COLO668 (cell line): ENCODE results near the gene DOCK8.
"Not testable (repeated sequence)": the region's sequence is repeated elsewhere in the genome, so short reads cannot be mapped to it uniquely, and the experiment has no call there.

Experiments used
- DNase-seq: peaks from one replicate; lab custom pipeline; 2025; ENCODE audit not compliant: unreplicated experiment; lab: John Stamatoyannopoulos, UW

Gene DOCK8

GRCh38 chr9:224582-225520 is 10.2 kb downstream of the DOCK8 start:
- no peak for DNase-seq

GRCh38 chr9:227860-228259 is 13.2 kb downstream of the DOCK8 start:
- DNase-seq, result no peak

- no peak for DNase-seq
These were observed 14.4 kb downstream of the DOCK8 start for GRCh38 chr9:228929-229695.

- DNase-seq, result not testable (repeated sequence)
These were observed 17.0 kb downstream of the DOCK8 start for GRCh38 chr9:231625-232024.

- not testable (repeated sequence) for DNase-seq
These were observed 19.0 kb downstream of the DOCK8 start for GRCh38 chr9:233708-234107.

GRCh38 chr9:237141-237857 is 22.6 kb downstream of the DOCK8 start:
- no peak for DNase-seq

GRCh38 chr9:237858-238345 is 23.2 kb downstream of the DOCK8 start:
- DNase-seq, result no peak

- no peak for DNase-seq
These were observed 27.9 kb downstream of the DOCK8 start for GRCh38 chr9:242461-243080.

- DNase-seq, result no peak
These were observed 33.8 kb downstream of the DOCK8 start for GRCh38 chr9:248278-248961.

GRCh38 chr9:249025-249424 is 34.4 kb downstream of the DOCK8 start:
- no peak for DNase-seq

GRCh38 chr9:250039-250438 is 35.4 kb downstream of the DOCK8 start:
- DNase-seq, result no peak

GRCh38 chr9:250625-251024 is 36.0 kb downstream of the DOCK8 start:
- no peak for DNase-seq

GRCh38 chr9:251398-251797 is 36.7 kb downstream of the DOCK8 start:
- DNase-seq, result no peak

- no peak for DNase-seq
These were observed 38.9 kb downstream of the DOCK8 start for GRCh38 chr9:253539-253938.

GRCh38 chr9:254516-254915 is 39.9 kb downstream of the DOCK8 start:
- DNase-seq, result no peak

GRCh38 chr9:257957-258356 is 43.3 kb downstream of the DOCK8 start:
- DNase-seq, result no peak

- no peak for DNase-seq
These were observed 45.0 kb downstream of the DOCK8 start for GRCh38 chr9:259405-260404.

- no peak for DNase-seq
These were observed 49.6 kb downstream of the DOCK8 start for GRCh38 chr9:264231-264630.
